Erythroblast (primary cell): ENCODE results near the gene ALDOB.

ENCODE experiments used
- GATA1 ChIP-seq: IDR thresholded peaks from 2 replicates; pipeline ENCODE4 v1.6.1; 2011; ENCODE audit warnings: low read depth, mild to moderate bottlenecking, control low read depth, low read length, moderate library complexity
- POLR2A ChIP-seq: IDR thresholded peaks from 2 replicates; pipeline ENCODE4 v1.6.1; 2011; ENCODE audit warnings: mild to moderate bottlenecking, low read length

- no peak for TF ChIP-seq POLR2A
- TF ChIP-seq GATA1 = no peak
Measured at GRCh38 chr9:101398930-101399642, 36.5 kb downstream of the ALDOB start.
